GOT3 (cell line): Measurements from ENCODE around the gene PAPSS1.
"Not testable (repeated sequence)": the region's sequence is repeated elsewhere in the genome, so short reads cannot be mapped to it uniquely, and the experiment has no call there.

Experiments used
- DNase-seq: peaks from one replicate; lab custom pipeline; 2025; ENCODE audit warnings: mixed read lengths; lab: John Stamatoyannopoulos, UW

Gene PAPSS1

GRCh38 chr4:107689912-107690587 lies 30.0 kb downstream of the PAPSS1 start:
- no peak for DNase-seq

GRCh38 chr4:107688421-107688820 lies 31.6 kb downstream of the PAPSS1 start:
- no peak for DNase-seq

GRCh38 chr4:107685740-107686139 lies 34.3 kb downstream of the PAPSS1 start:
- no peak for DNase-seq

GRCh38 chr4:107683873-107684272 lies 36.2 kb downstream of the PAPSS1 start:
- no peak for DNase-seq

GRCh38 chr4:107682306-107682705 lies 37.7 kb downstream of the PAPSS1 start:
- DNase-seq, result no peak

GRCh38 chr4:107669068-107669467 lies 51.0 kb downstream of the PAPSS1 start:
- DNase-seq, result no peak

GRCh38 chr4:107666134-107666533 lies 53.9 kb downstream of the PAPSS1 start:
- no peak for DNase-seq

GRCh38 chr4:107665001-107665400 lies 55.0 kb downstream of the PAPSS1 start:
- no peak for DNase-seq

GRCh38 chr4:107658400-107659336 lies 61.4 kb downstream of the PAPSS1 start:
- DNase-seq, result no peak

GRCh38 chr4:107655289-107655688 lies 64.7 kb downstream of the PAPSS1 start:
- DNase-seq, result no peak

GRCh38 chr4:107654694-107655093 lies 65.3 kb downstream of the PAPSS1 start:
- DNase-seq, result no peak

GRCh38 chr4:107651408-107651807 lies 68.6 kb downstream of the PAPSS1 start:
- DNase-seq, result not testable (repeated sequence)

GRCh38 chr4:107650251-107650650 lies 69.8 kb downstream of the PAPSS1 start:
- no peak for DNase-seq

- no peak for DNase-seq
Measured at GRCh38 chr4:107648178-107648991, 71.6 kb downstream of the PAPSS1 start.

GRCh38 chr4:107647591-107647990 lies 72.4 kb downstream of the PAPSS1 start:
- no peak for DNase-seq

GRCh38 chr4:107645604-107646003 lies 74.4 kb downstream of the PAPSS1 start:
- DNase-seq, result no peak

GRCh38 chr4:107643021-107643420 lies 77.0 kb downstream of the PAPSS1 start:
- DNase-seq, result no peak

GRCh38 chr4:107640878-107641277 lies 79.2 kb downstream of the PAPSS1 start:
- DNase-seq, result no peak

- DNase-seq, result no peak
Measured at GRCh38 chr4:107640197-107640596, 79.8 kb downstream of the PAPSS1 start.

GRCh38 chr4:107635735-107636134 lies 84.3 kb downstream of the PAPSS1 start:
- DNase-seq, result no peak

- no peak for DNase-seq
Measured at GRCh38 chr4:107631560-107631959, 88.5 kb downstream of the PAPSS1 start.

- no peak for DNase-seq
Measured at GRCh38 chr4:107630185-107630705, 89.8 kb downstream of the PAPSS1 start.
